HCT116 (cell line): ENCODE results near the gene LARP1. TPM values are rescaled to one million over a fixed set of nuclear protein-coding genes. Genes with fewer than 3 reads are reported as not detected.

ENCODE experiments used
- ATAC-seq: fragments of 200-7000 bp; cut with Tn5 transposase; 2 replicates; pipeline ENCODE4 v1.9.1; 2020; ENCODE audit warnings: mild to moderate bottlenecking, moderate library complexity
- BruUV-seq: library from RNA; stranded (reverse); fragments of 400-500 nt; replicated peaks from 2 replicates; lab custom pipeline; 2021; lab: Mats Ljungman, UMichigan
- CTCF ChIA-PET: fragments of 300-600 bp; sonication (Branson Sonifier 250); formaldehyde crosslinking; loops from one replicate; lab custom pipeline; 2021; ENCODE audit warnings: antibody characterized with exemption; lab: Charles Lee
- POLR2A ChIA-PET: fragments of 300-600, 350-600 bp; sonication (Branson Sonifier 250); formaldehyde crosslinking; loops from one replicate; lab custom pipeline; 2021; ENCODE audit warnings: antibody characterized with exemption; lab: Charles Lee
- RAD21 ChIA-PET, 2 experiments: fragments of 300-600 bp; sonication (Branson Sonifier 250); formaldehyde crosslinking; loops; one replicate each; lab custom pipeline; 2023; ENCODE audit warnings: low total read pairs in 2 of 2; ENCODE audit not compliant: uncharacterized antibody in 2 of 2, unreplicated experiment in 2 of 2, low non-redundant PET in 1 of 2; lab: Charles Lee
- DNase-seq: peaks from one replicate; pipeline ENCODE4 v3.0.0-alpha.2; 2010; ENCODE audit warnings: low read depth, low spot score
- H2AFZ ChIP-seq: fragments of 200-600 bp; shearing (Covaris generic), sonication (generic); 2 replicates; pipeline ENCODE4 v1.6.1; 2017; ENCODE audit warnings: low read depth, mixed run types, mixed read lengths, antibody characterized with exemption, low read length; ENCODE audit not compliant: poor library complexity, severe bottlenecking
- H3K27ac ChIP-seq: 2 replicates; pipeline ENCODE4 v1.5.1; 2012; ENCODE audit warnings: low read depth, low read length
- H3K27me3 ChIP-seq: fragments of 200-600 bp; sonication (generic); 2 replicates; pipeline ENCODE4 v1.6.1; 2016; ENCODE audit warnings: mixed run types, low read length, mixed read lengths; ENCODE audit not compliant: insufficient read depth
- H3K36me3 ChIP-seq, 2 experiments: fragments of 200-500 bp in 1 of 2; fragments of 200-600 bp in 1 of 2; sonication (Bioruptor generic) in 1 of 2; sonication (generic) in 1 of 2; 2 replicates each; pipeline versions ENCODE4 v1.5.1 to v1.6.1; 2014 to 2016; ENCODE audit warnings: low read length in 2 of 2, inconsistent platforms in 1 of 2, mixed read lengths in 1 of 2, mixed run types in 1 of 2; ENCODE audit not compliant: insufficient read depth in 2 of 2, control insufficient read depth in 1 of 2
- H3K4me1 ChIP-seq, 2 experiments: fragments of 200-600 bp in 1 of 2; sonication (generic) in 1 of 2; 2 replicates each; pipeline versions ENCODE4 v1.5.1 to v1.6.1; 2012 to 2017; ENCODE audit warnings: low read length in 2 of 2, inconsistent platforms in 1 of 2, mild to moderate bottlenecking in 1 of 2, mixed read lengths in 1 of 2, mixed run types in 1 of 2, moderate library complexity in 1 of 2; ENCODE audit not compliant: insufficient read depth in 2 of 2, control insufficient read depth in 1 of 2
- H3K4me2 ChIP-seq: fragments of 200-600 bp; sonication (generic); 2 replicates; pipeline ENCODE4 v1.6.1; 2017; ENCODE audit warnings: mixed run types, low read length, mixed read lengths
- H3K4me3 ChIP-seq, 2 experiments: fragments of 200-600 bp in 1 of 2; sonication (generic) in 1 of 2; replicated peaks in 1 of 2; 2 replicates each; pipeline ENCODE4 v1.5.1; 2011 to 2016; ENCODE audit warnings: low read length in 2 of 2, control low read depth in 1 of 2, low read depth in 1 of 2, mild to moderate bottlenecking in 1 of 2, mixed read lengths in 1 of 2, mixed run types in 1 of 2
- H3K79me2 ChIP-seq: fragments of 200-600 bp; sonication (generic); 2 replicates; pipeline ENCODE4 v1.6.1; 2017; ENCODE audit warnings: mild to moderate bottlenecking, mixed run types, low read length, moderate library complexity, mixed read lengths; ENCODE audit not compliant: insufficient read depth
- H3K9ac ChIP-seq: fragments of 200-600 bp; sonication (generic); 2 replicates; pipeline ENCODE4 v1.6.1; 2016; ENCODE audit warnings: low read length, mixed read lengths
- H3K9me2 ChIP-seq: fragments of 200-600 bp; sonication (generic), shearing (Covaris generic); 2 replicates; pipeline ENCODE4 v1.6.1; 2017; ENCODE audit warnings: mixed run types, mild to moderate bottlenecking, moderate library complexity; ENCODE audit not compliant: insufficient read depth
- H3K9me3 ChIP-seq, 2 experiments: fragments of 200-500 bp in 1 of 2; fragments of 200-600 bp in 1 of 2; sonication (Bioruptor generic) in 1 of 2; sonication (generic) in 1 of 2; 2 replicates each; pipeline ENCODE4 v1.6.1; 2014 to 2017; ENCODE audit warnings: low read length in 2 of 2, mixed read lengths in 2 of 2, inconsistent platforms in 1 of 2, low read depth in 1 of 2, mild to moderate bottlenecking in 1 of 2, mixed run types in 1 of 2, moderate library complexity in 1 of 2; ENCODE audit not compliant: control insufficient read depth in 1 of 2, insufficient read depth in 1 of 2
- H4K20me1 ChIP-seq: fragments of 200-600 bp; sonication (generic), shearing (Covaris generic); 2 replicates; pipeline ENCODE4 v1.6.1; 2017; ENCODE audit warnings: mixed run types, mild to moderate bottlenecking, moderate library complexity; ENCODE audit not compliant: insufficient read depth
- ATF3 ChIP-seq: IDR thresholded peaks from 2 replicates; pipeline ENCODE4 v1.6.1; 2012
- CBX3 ChIP-seq: IDR thresholded peaks from 2 replicates; pipeline ENCODE4 v1.6.1; 2012; ENCODE audit warnings: low read depth
- CEBPB ChIP-seq: IDR thresholded peaks from 2 replicates; pipeline ENCODE4 v1.6.1; 2012; ENCODE audit warnings: low read depth
- EZH2phosphoT487 ChIP-seq: fragments of 200-600 bp; IDR thresholded peaks from 2 replicates; pipeline ENCODE4 v1.6.1; 2018; ENCODE audit warnings: antibody characterized with exemption, borderline replicate concordance
- FOSL1 ChIP-seq: IDR thresholded peaks from 2 replicates; pipeline ENCODE4 v1.6.1; 2012; ENCODE audit warnings: low read depth
- POLR2A ChIP-seq: IDR thresholded peaks from 2 replicates; pipeline ENCODE4 v1.7.0; 2011; ENCODE audit warnings: borderline replicate concordance; ENCODE audit not compliant: insufficient read depth, insufficient read length; ENCODE audit errors: extremely low read depth
- POLR2AphosphoS5 ChIP-seq: IDR thresholded peaks from 2 replicates; pipeline ENCODE4 v1.6.1; 2011; ENCODE audit warnings: mild to moderate bottlenecking, low read depth, low read length, moderate library complexity
- REST ChIP-seq: IDR thresholded peaks from 2 replicates; pipeline ENCODE4 v1.6.1; 2012; ENCODE audit warnings: low read depth
- SIN3A ChIP-seq: IDR thresholded peaks from 2 replicates; pipeline ENCODE4 v1.6.1; 2012; ENCODE audit warnings: low read depth
- SRF ChIP-seq: IDR thresholded peaks from 2 replicates; pipeline ENCODE4 v1.6.1; 2012; ENCODE audit warnings: low read depth
- TCF7L2 ChIP-seq: IDR thresholded peaks from 2 replicates; pipeline ENCODE4 v1.7.0; 2011; ENCODE audit warnings: borderline replicate concordance, inconsistent platforms; ENCODE audit not compliant: insufficient read depth, insufficient read length; ENCODE audit errors: extremely low read depth
- YY1 ChIP-seq: IDR thresholded peaks from 2 replicates; pipeline ENCODE4 v1.6.1; 2011; ENCODE audit warnings: low read length, low read depth, moderate library complexity, mild to moderate bottlenecking; ENCODE audit not compliant: insufficient replicate concordance; ENCODE audit errors: extremely low read depth
- intact Hi-C: fragments of 100-400 bp; cut with micrococcal nuclease; formaldehyde crosslinking; loops from 2 replicates; pipeline ENCODE4 v1.10.0; 2022
- total RNA-seq: library from RNA; stranded (reverse); gene quantifications from one replicate; pipeline ENCODE4 v1.2.1, GENCODE V29; 2021; ENCODE audit not compliant: unreplicated experiment

LARP1 gene
- total RNA-seq, 1 experiment from 2014 or later, result 201 TPM

GRCh38 chr5:154800582-154800981, 45.4 kb downstream of the LARP1 start:
- no TSS peak for BruUV-seq
- no peak overlapping the region for H3K4me2 ChIP-seq
- RAD21 ChIA-PET, result no interaction called here
- H3K27me3 ChIP-seq, result no peaks in the 10 kb centered on the region
- H2AFZ ChIP-seq, result no peak overlapping the region
- no peak overlapping the region for H3K9ac ChIP-seq
- POLR2A ChIA-PET, result no interaction called here
- peaks cover 11% of the 10 kb centered on the region; the same call in 1 of the 2 replicates for H4K20me1 ChIP-seq
- no peak overlapping the region for H3K27ac ChIP-seq
- H3K9me3 ChIP-seq, result no peaks in the 10 kb centered on the region
- H3K4me1 ChIP-seq, result no peaks in the 10 kb centered on the region
- intact Hi-C loops, result no loop called here
- ATAC-seq, result no peak
- no peak for DNase-seq
- CTCF ChIA-PET, result no interaction called here
- no peak overlapping the region for H3K4me3 ChIP-seq
- peaks cover 68 to 73% of the 10 kb centered on the region in 2 experiments for H3K36me3 ChIP-seq
- peaks cover 64% of the 10 kb centered on the region for H3K79me2 ChIP-seq
- H3K9me2 ChIP-seq, result no peaks in the 10 kb centered on the region
- TF ChIP-seq SRF, result no peak
- TF ChIP-seq YY1, result no peak
- no peak for TF ChIP-seq POLR2A
- TF ChIP-seq POLR2AphosphoS5, result no peak
- no peak for TF ChIP-seq CEBPB
- TF ChIP-seq EZH2phosphoT487, result no peak
- TF ChIP-seq FOSL1, result no peak
- no peak for TF ChIP-seq REST
- TF ChIP-seq ATF3, result no peak
- no peak for TF ChIP-seq CBX3
- TF ChIP-seq SIN3A, result no peak
- TF ChIP-seq TCF7L2, result no peak
